WTC11 (cell line): ENCODE results near the gene NPAS3. TPM values are rescaled to one million over a fixed set of nuclear protein-coding genes. Genes with fewer than 3 reads are reported as not detected.

Experiments used
- CBFB ChIP-seq: sonication (generic); formaldehyde crosslinking; IDR thresholded peaks from 2 replicates; pipeline ENCODE4 v1.8.1; 2022; ENCODE audit warnings: mild to moderate bottlenecking, low read depth, missing genetic modification reagents
- ELF4 ChIP-seq: sonication (generic); formaldehyde crosslinking; IDR thresholded peaks from 2 replicates; pipeline ENCODE4 v1.8.1; 2022; ENCODE audit warnings: low read depth, mild to moderate bottlenecking, moderate library complexity, missing genetic modification reagents
- FOXK1 ChIP-seq: sonication (generic); formaldehyde crosslinking; IDR thresholded peaks from 2 replicates; pipeline ENCODE4 v1.8.0; 2022; ENCODE audit warnings: mild to moderate bottlenecking, moderate library complexity, missing genetic modification reagents
- GTF2I ChIP-seq: fragments of 250-450 bp; sonication (Bioruptor Pico); conservative IDR thresholded peaks from 2 replicates; pipeline ENCODE4 v1.4.0; 2021; ENCODE audit warnings: mild to moderate bottlenecking
- IRF2 ChIP-seq: sonication (generic); formaldehyde crosslinking; IDR thresholded peaks from 2 replicates; pipeline ENCODE4 v1.8.0; 2022; ENCODE audit warnings: low read depth, missing genetic modification reagents, borderline replicate concordance
- NR1H2 ChIP-seq: sonication (generic); formaldehyde crosslinking; IDR thresholded peaks from 2 replicates; pipeline ENCODE4 v1.9.0; 2021; ENCODE audit warnings: mild to moderate bottlenecking, moderate library complexity, missing genetic modification reagents
- NR2C2 ChIP-seq: sonication (generic); formaldehyde crosslinking; IDR thresholded peaks from 2 replicates; pipeline ENCODE4 v1.8.0; 2022; ENCODE audit warnings: mild to moderate bottlenecking, missing genetic modification reagents
- ZNF671 ChIP-seq: fragments of 250-450 bp; sonication (Bioruptor Pico); IDR thresholded peaks from 2 replicates; pipeline ENCODE4 v1.8.0; 2021; ENCODE audit warnings: mild to moderate bottlenecking
- total RNA-seq: library from RNA; stranded (reverse); gene quantifications from 3 replicates; pipeline ENCODE4 v1.2.3, GENCODE V29; 2021
- TF ChIP-seq, protein P1 (sequence below): sonication (generic); formaldehyde crosslinking; conservative IDR thresholded peaks from 2 replicates; pipeline ENCODE4 v1.8.1; 2023; ENCODE audit warnings: mild to moderate bottlenecking, low read depth, missing genetic modification reagents, moderate library complexity
- TF ChIP-seq, protein P2 (sequence below): fragments of 250-450 bp; sonication (Bioruptor Pico); IDR thresholded peaks from 2 replicates; pipeline ENCODE4 v1.8.0; 2021; ENCODE audit warnings: mild to moderate bottlenecking
- TF ChIP-seq, protein P3 (sequence below): fragments of 200-600 bp; IDR thresholded peaks from 2 replicates; pipeline ENCODE4 v1.8.0; 2022; ENCODE audit warnings: antibody characterized with exemption
- TF ChIP-seq, protein P4 (sequence below): sonication (generic); formaldehyde crosslinking; IDR thresholded peaks from 2 replicates; pipeline ENCODE4 v1.8.0; 2022; ENCODE audit warnings: missing genetic modification reagents
- TF ChIP-seq, protein P5 (sequence below): sonication (generic); formaldehyde crosslinking; IDR thresholded peaks from 2 replicates; pipeline ENCODE4 v1.8.1; 2023; ENCODE audit warnings: mild to moderate bottlenecking, moderate library complexity, missing genetic modification reagents
- TF ChIP-seq, protein P6 (sequence below): fragments of 250-450 bp; sonication (Bioruptor Pico); IDR thresholded peaks from 2 replicates; pipeline ENCODE4 v1.9.0; 2021; ENCODE audit warnings: mild to moderate bottlenecking, borderline replicate concordance
- TF ChIP-seq, protein P7 (sequence below): sonication (generic); formaldehyde crosslinking; IDR thresholded peaks from 2 replicates; pipeline ENCODE4 v1.8.1; 2023; ENCODE audit warnings: mild to moderate bottlenecking, missing genetic modification reagents, moderate library complexity
- TF ChIP-seq, protein P8 (sequence below): sonication (generic); formaldehyde crosslinking; IDR thresholded peaks from 2 replicates; pipeline ENCODE4 v1.8.1; 2022; ENCODE audit warnings: missing genetic modification reagents, borderline replicate concordance
- TF ChIP-seq, protein P9 (sequence below): sonication (generic); formaldehyde crosslinking; conservative IDR thresholded peaks from 2 replicates; pipeline ENCODE4 v1.8.1; 2022; ENCODE audit warnings: mild to moderate bottlenecking, missing genetic modification reagents

The NPAS3 gene
- total RNA-seq, 1 experiment from 2014 or later: 3.2 TPM

DNA sequence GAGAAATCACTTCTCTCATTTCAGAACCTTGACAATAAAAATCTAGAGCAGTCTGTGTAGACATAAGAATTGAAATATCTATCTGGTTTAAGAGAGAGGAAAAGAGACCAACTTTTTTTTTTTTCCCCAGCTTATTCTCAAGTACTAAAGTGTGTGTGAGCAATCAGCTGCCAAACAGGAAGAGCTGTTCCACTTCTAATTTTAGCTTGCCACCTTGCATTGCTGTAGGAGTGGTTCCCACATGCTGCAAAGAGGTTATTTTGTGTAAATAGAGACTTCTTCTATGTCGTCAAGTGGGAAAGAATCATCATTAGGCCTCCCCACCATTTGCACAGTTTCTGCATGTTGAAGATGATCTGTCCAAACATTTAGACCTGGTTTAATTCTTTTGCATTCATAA lies 142.6 kb downstream of the NPAS3 start (continued):
- TF ChIP-seq, protein P1, sequence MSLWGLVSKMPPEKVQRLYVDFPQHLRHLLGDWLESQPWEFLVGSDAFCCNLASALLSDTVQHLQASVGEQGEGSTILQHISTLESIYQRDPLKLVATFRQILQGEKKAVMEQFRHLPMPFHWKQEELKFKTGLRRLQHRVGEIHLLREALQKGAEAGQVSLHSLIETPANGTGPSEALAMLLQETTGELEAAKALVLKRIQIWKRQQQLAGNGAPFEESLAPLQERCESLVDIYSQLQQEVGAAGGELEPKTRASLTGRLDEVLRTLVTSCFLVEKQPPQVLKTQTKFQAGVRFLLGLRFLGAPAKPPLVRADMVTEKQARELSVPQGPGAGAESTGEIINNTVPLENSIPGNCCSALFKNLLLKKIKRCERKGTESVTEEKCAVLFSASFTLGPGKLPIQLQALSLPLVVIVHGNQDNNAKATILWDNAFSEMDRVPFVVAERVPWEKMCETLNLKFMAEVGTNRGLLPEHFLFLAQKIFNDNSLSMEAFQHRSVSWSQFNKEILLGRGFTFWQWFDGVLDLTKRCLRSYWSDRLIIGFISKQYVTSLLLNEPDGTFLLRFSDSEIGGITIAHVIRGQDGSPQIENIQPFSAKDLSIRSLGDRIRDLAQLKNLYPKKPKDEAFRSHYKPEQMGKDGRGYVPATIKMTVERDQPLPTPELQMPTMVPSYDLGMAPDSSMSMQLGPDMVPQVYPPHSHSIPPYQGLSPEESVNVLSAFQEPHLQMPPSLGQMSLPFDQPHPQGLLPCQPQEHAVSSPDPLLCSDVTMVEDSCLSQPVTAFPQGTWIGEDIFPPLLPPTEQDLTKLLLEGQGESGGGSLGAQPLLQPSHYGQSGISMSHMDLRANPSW (CRISPR knock-in tag): no peak
- TF ChIP-seq NR2C2 (CRISPR knock-in tag): no peak
- no peak for TF ChIP-seq NR1H2
- TF ChIP-seq, protein P2, sequence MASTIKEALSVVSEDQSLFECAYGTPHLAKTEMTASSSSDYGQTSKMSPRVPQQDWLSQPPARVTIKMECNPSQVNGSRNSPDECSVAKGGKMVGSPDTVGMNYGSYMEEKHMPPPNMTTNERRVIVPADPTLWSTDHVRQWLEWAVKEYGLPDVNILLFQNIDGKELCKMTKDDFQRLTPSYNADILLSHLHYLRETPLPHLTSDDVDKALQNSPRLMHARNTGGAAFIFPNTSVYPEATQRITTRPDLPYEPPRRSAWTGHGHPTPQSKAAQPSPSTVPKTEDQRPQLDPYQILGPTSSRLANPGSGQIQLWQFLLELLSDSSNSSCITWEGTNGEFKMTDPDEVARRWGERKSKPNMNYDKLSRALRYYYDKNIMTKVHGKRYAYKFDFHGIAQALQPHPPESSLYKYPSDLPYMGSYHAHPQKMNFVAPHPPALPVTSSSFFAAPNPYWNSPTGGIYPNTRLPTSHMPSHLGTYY (CRISPR knock-in tag): no peak
- no peak for TF ChIP-seq ELF4
- TF ChIP-seq, protein P3, sequence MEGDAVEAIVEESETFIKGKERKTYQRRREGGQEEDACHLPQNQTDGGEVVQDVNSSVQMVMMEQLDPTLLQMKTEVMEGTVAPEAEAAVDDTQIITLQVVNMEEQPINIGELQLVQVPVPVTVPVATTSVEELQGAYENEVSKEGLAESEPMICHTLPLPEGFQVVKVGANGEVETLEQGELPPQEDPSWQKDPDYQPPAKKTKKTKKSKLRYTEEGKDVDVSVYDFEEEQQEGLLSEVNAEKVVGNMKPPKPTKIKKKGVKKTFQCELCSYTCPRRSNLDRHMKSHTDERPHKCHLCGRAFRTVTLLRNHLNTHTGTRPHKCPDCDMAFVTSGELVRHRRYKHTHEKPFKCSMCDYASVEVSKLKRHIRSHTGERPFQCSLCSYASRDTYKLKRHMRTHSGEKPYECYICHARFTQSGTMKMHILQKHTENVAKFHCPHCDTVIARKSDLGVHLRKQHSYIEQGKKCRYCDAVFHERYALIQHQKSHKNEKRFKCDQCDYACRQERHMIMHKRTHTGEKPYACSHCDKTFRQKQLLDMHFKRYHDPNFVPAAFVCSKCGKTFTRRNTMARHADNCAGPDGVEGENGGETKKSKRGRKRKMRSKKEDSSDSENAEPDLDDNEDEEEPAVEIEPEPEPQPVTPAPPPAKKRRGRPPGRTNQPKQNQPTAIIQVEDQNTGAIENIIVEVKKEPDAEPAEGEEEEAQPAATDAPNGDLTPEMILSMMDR: no peak
- TF ChIP-seq, protein P4, sequence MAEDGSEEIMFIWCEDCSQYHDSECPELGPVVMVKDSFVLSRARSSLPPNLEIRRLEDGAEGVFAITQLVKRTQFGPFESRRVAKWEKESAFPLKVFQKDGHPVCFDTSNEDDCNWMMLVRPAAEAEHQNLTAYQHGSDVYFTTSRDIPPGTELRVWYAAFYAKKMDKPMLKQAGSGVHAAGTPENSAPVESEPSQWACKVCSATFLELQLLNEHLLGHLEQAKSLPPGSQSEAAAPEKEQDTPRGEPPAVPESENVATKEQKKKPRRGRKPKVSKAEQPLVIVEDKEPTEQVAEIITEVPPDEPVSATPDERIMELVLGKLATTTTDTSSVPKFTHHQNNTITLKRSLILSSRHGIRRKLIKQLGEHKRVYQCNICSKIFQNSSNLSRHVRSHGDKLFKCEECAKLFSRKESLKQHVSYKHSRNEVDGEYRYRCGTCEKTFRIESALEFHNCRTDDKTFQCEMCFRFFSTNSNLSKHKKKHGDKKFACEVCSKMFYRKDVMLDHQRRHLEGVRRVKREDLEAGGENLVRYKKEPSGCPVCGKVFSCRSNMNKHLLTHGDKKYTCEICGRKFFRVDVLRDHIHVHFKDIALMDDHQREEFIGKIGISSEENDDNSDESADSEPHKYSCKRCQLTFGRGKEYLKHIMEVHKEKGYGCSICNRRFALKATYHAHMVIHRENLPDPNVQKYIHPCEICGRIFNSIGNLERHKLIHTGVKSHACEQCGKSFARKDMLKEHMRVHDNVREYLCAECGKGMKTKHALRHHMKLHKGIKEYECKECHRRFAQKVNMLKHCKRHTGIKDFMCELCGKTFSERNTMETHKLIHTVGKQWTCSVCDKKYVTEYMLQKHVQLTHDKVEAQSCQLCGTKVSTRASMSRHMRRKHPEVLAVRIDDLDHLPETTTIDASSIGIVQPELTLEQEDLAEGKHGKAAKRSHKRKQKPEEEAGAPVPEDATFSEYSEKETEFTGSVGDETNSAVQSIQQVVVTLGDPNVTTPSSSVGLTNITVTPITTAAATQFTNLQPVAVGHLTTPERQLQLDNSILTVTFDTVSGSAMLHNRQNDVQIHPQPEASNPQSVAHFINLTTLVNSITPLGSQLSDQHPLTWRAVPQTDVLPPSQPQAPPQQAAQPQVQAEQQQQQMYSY (CRISPR knock-in tag): no peak
- TF ChIP-seq FOXK1 (CRISPR knock-in tag): no peak
- TF ChIP-seq, protein P5, sequence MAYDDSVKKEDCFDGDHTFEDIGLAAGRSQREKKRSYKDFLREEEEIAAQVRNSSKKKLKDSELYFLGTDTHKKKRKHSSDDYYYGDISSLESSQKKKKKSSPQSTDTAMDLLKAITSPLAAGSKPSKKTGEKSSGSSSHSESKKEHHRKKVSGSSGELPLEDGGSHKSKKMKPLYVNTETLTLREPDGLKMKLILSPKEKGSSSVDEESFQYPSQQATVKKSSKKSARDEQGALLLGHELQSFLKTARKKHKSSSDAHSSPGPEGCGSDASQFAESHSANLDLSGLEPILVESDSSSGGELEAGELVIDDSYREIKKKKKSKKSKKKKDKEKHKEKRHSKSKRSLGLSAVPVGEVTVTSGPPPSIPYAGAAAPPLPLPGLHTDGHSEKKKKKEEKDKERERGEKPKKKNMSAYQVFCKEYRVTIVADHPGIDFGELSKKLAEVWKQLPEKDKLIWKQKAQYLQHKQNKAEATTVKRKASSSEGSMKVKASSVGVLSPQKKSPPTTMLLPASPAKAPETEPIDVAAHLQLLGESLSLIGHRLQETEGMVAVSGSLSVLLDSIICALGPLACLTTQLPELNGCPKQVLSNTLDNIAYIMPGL: no peak
- TF ChIP-seq, protein P6, sequence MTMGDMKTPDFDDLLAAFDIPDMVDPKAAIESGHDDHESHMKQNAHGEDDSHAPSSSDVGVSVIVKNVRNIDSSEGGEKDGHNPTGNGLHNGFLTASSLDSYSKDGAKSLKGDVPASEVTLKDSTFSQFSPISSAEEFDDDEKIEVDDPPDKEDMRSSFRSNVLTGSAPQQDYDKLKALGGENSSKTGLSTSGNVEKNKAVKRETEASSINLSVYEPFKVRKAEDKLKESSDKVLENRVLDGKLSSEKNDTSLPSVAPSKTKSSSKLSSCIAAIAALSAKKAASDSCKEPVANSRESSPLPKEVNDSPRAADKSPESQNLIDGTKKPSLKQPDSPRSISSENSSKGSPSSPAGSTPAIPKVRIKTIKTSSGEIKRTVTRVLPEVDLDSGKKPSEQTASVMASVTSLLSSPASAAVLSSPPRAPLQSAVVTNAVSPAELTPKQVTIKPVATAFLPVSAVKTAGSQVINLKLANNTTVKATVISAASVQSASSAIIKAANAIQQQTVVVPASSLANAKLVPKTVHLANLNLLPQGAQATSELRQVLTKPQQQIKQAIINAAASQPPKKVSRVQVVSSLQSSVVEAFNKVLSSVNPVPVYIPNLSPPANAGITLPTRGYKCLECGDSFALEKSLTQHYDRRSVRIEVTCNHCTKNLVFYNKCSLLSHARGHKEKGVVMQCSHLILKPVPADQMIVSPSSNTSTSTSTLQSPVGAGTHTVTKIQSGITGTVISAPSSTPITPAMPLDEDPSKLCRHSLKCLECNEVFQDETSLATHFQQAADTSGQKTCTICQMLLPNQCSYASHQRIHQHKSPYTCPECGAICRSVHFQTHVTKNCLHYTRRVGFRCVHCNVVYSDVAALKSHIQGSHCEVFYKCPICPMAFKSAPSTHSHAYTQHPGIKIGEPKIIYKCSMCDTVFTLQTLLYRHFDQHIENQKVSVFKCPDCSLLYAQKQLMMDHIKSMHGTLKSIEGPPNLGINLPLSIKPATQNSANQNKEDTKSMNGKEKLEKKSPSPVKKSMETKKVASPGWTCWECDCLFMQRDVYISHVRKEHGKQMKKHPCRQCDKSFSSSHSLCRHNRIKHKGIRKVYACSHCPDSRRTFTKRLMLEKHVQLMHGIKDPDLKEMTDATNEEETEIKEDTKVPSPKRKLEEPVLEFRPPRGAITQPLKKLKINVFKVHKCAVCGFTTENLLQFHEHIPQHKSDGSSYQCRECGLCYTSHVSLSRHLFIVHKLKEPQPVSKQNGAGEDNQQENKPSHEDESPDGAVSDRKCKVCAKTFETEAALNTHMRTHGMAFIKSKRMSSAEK: no peak
- no peak for TF ChIP-seq GTF2I (CRISPR knock-in tag)
- TF ChIP-seq ZNF671 (CRISPR knock-in tag): no peak
- TF ChIP-seq, protein P7, sequence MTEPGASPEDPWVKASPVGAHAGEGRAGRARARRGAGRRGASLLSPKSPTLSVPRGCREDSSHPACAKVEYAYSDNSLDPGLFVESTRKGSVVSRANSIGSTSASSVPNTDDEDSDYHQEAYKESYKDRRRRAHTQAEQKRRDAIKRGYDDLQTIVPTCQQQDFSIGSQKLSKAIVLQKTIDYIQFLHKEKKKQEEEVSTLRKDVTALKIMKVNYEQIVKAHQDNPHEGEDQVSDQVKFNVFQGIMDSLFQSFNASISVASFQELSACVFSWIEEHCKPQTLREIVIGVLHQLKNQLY (CRISPR knock-in tag): no peak
- no peak for TF ChIP-seq IRF2 (CRISPR knock-in tag)
- no peak for TF ChIP-seq CBFB (CRISPR knock-in tag)
- TF ChIP-seq, protein P8, sequence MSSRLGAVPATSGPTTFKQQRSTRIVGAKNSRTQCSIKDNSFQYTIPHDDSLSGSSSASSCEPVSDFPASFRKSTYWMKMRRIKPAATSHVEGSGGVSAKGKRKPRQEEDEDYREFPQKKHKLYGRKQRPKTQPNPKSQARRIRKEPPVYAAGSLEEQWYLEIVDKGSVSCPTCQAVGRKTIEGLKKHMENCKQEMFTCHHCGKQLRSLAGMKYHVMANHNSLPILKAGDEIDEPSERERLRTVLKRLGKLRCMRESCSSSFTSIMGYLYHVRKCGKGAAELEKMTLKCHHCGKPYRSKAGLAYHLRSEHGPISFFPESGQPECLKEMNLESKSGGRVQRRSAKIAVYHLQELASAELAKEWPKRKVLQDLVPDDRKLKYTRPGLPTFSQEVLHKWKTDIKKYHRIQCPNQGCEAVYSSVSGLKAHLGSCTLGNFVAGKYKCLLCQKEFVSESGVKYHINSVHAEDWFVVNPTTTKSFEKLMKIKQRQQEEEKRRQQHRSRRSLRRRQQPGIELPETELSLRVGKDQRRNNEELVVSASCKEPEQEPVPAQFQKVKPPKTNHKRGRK (CRISPR knock-in tag): no peak
- TF ChIP-seq, protein P9, sequence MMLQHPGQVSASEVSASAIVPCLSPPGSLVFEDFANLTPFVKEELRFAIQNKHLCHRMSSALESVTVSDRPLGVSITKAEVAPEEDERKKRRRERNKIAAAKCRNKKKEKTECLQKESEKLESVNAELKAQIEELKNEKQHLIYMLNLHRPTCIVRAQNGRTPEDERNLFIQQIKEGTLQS: no peak
